ENCODE measurements around the gene BLMH.
A peak's percentile ranks its signal among the peaks of the same experiment; 100 is the strongest.

BLMH gene

DNA sequence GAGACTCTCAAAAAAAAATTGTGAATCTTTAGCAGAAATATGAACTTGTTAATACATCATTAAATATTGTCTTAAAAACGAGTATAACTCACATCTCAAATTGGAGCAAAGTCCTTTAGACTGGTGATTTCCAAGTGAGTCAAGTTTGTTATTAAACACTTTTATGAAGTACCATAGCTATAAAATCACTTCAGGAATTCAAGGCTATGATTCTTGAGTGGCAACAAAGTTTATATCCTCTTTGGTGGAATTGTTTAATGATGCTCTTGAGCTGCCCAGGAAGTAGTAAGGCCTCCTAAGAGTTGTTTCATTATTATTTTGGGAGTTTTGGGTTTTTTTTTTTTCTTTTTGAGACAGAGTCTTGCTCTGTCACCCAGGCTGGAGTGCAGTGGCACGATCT, 16.7 kb upstream of the BLMH start:
- DNase-seq (ENCODE audit: low spot score), result no peak

DNA sequence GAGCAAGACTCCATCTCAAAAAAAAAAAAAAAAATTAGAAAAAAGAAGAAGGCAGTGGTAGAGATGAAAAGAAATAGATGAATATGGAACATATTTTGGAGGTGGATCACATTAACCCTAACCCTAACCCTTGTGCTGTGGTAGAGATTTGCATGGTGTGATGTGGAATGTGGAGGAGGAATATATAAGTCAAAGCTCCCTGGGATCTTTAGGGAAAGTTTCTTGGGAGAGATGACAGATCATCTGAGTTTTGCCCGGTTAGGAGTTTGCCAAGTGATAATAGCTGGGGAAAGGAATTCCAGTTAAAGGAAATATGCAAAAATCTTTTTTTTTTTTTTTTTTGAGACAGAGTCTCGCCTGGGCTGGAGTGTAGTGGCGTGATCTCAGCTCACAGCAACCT, 13.0 kb upstream of the BLMH start:
- DNase-seq (ENCODE audit: low spot score), result no peak

GRCh38 chr17:30302241-30302640, 10.5 kb upstream of the BLMH start:
- no peak for DNase-seq (ENCODE audit: low spot score)

GRCh38 chr17:30300818-30301217, 9.1 kb upstream of the BLMH start:
- no peak for DNase-seq (ENCODE audit: low spot score)

GRCh38 chr17:30299000-30299399, 7.3 kb upstream of the BLMH start:
- no peak for DNase-seq (ENCODE audit: low spot score)

DNA sequence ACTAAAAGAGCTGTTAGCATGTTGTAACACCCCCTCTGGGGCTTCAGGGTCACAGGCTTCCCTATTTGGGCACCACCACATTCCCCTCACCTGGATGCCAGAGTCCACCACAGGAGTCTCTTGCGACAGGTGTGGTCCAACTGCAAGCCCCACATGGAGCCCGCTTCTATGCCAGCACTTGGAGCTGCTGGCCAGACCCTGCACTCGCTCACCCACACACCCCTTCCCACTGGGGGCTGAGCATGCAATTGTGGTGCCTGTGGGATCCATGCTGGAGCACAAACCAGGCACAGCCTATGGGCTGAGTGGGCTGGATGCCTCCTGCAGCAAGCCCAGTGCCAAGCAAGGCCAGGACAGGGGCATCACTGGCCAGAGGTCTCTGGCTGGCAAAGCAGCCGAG, 6.0 kb upstream of the BLMH start:
- DNase-seq (ENCODE audit: low spot score), result no peak

DNA sequence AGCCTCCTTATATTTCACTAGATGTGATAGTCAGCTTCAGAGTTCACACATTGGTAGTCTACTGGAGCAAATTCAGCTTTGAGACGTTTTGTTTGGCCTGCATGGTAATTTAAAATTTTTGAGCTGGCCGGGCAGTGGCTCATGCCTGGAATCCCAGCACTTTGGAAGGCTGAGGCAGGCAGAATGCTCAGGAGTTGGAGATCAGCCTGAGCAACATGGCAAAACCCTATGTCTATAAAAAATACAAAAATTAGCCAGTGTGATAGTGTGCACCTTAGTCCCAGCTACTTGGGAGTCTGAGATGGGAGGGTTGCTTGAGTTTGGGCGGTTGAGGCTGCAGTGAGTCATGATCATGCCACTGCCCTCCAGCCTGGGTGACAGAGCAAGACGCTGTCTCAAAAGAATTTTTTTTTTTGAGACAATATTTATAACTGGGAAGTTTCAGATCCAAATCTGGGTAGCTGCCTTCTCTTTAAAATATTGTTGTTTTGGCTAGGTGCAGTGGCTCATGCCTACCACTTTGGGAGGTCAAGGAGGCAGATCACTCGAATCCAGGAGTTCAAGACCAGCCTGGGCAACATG, 4.8 kb upstream of the BLMH start:
- DNase-seq (ENCODE audit: low spot score), result no peak

- no peak for DNase-seq (ENCODE audit: low spot score)
Observed at GRCh38 chr17:30292286-30292858, 628 bp upstream of the BLMH start.

DNA sequence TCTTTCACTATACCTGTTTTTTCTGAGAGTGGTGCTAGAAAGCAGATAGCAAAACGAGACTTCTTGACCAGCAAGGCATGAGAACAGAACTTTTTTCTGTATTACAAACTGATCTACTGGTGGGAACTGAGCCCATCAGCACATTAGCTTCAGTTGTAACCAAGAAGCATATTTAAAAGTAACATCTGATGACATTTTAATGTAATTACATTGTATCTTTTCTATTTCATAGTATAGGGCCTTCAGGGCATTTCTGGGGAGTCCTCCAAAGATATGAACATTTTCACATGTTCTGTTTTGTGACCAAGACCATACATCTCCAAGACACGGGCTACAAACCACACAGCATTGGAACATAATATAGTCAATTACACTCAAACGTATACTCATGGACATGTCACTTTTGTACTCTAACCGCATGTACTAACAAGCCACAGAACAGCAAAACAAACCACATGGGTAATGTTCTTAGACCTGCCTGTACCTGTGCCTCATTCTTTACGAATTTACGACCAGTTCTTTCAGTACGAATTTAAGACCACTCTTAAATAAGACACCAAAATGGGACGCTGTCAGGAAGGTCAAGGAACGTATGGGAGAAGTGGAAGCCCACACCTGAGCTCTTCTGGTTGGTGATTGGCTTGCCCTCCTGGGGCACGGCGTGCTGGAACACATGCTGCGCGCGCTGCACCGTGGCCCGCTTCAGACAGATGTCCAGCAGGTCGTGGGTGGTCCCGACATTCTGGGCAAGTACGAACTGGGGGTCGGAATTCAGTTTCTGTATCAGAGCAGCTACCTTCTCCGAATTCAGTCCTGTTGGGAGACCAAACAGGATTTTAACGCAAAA, 825 bp downstream of the BLMH start:
- peak; percentile 53 for DNase-seq (ENCODE audit: low spot score)

DNA sequence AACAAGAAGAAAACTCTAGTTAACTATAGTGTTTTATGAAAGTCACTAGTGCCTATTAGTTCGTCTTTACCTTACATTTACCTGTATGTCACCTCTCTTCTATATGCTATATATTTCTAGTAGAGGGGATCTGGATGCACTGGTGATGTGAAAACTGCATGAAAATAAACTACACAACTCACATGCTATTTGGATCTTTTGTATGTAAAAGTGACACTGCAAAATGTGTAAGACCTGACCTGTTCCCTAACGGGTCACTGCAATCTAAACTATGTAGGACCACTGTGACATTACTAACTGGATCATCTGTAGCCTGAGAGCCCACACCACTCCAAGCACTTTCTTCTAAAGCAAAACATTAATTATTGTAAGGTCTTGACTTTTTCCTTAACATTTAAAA, 1.7 kb downstream of the BLMH start:
- no peak for DNase-seq (ENCODE audit: low spot score)

- DNase-seq (ENCODE audit: low spot score), result no peak
Observed at GRCh38 chr17:30279156-30279555, 12.6 kb downstream of the BLMH start.

GRCh38 chr17:30278032-30278431, 13.7 kb downstream of the BLMH start:
- DNase-seq (ENCODE audit: low spot score), result no peak

DNA sequence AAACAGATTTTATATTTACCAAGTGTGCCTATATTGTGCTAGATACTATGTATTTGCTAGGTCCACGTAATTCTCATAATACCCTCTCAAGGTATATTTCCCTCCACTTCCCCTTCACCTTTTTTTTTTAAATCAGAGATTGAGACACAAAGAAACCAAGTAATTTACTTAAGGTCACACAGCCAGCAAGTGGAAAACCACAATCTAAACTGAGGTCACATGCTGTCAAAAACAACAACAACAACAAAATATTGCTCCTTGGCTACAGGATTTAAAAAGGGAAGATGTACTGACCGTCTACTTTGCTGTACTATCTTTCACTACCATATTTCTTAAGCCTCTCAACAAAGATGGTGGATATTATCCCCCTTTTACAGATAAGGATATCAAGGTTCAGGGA, 15.8 kb downstream of the BLMH start:
- DNase-seq (ENCODE audit: low spot score), result no peak

- no peak for DNase-seq (ENCODE audit: low spot score)
Observed at GRCh38 chr17:30274887-30275286, 16.9 kb downstream of the BLMH start.

DNA sequence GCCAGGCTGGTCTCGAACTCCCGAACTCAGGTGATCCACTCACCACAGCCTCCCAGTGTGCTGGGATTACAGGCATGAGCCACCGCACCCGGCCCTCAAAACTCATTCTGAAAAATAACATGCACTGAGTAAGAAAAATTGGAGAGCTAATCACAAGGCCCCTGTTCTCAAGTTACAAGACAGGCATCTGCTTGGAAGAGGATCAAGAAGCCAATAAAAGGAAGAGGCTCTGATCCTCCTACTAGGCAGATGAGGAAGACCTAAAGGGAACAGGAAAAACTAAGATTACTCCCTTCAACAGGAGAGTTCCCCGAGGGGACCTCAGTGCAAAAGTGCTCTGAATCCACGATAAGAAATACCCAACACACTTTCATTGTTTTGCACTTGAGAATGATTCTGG, 18.4 kb downstream of the BLMH start:
- no peak for DNase-seq (ENCODE audit: low spot score)

- DNase-seq (ENCODE audit: low spot score), result no peak
Observed at GRCh38 chr17:30271102-30271501, 20.6 kb downstream of the BLMH start.

DNA sequence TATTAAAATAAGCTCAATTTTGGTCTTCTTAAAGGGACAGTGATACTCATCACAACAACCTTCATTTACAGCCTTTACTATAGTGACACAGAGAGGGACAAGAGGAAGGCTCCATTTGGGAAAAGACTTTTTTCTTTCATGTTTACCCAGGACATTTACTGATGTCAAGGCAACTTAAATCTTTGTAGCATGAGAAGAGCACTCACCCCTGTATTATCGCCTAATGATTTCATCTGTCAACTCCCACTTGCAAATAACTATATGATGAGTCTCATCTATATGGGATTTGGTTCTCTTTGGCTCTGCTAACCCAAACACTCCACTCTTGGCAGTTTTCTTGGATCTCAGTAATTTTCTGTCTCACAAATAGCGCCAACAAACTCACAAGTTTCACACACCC, 24.1 kb downstream of the BLMH start:
- DNase-seq (ENCODE audit: low spot score), result no peak

DNA sequence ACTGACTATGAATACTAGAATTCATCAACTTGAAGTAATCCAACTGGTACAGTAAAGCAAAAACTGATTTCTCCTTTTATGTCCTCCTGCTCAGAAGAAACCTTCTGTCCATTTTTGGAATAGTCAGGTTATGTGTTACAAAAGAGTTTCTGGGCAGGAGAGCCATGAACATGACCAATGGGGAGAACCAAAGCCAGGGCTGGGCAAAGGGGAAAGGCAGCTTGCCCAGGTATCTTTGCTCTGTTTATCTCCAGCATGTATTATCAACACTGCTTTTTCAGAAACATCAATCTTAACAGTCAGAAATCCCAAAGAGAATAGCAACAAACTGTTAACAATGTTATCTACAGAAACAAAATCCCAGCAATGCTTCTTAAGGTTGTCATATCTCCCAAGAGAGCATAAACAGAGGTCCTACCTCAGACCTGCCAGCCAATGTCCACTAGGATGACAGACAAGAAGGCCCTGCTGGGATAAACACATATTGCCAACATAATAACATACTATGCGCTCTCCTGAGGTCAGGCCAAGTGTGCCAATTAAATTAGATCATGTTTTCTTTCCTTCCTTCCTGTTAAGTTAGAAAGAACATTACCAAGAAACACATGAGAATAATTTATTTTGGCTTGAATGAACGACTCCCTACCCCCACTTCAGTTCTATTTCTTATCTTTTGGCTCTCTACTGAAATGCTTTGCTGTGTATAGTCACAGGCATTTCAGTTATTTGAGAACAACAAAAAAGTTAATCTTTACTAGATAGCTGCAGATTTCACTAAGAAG, 28.0 kb downstream of the BLMH start:
- no peak for DNase-seq (ENCODE audit: low spot score)

- no peak for DNase-seq (ENCODE audit: low spot score)
Observed at GRCh38 chr17:30256756-30257506, 34.8 kb downstream of the BLMH start.

- DNase-seq (ENCODE audit: low spot score), result no peak
Observed at GRCh38 chr17:30254150-30254549, 37.6 kb downstream of the BLMH start.

DNA sequence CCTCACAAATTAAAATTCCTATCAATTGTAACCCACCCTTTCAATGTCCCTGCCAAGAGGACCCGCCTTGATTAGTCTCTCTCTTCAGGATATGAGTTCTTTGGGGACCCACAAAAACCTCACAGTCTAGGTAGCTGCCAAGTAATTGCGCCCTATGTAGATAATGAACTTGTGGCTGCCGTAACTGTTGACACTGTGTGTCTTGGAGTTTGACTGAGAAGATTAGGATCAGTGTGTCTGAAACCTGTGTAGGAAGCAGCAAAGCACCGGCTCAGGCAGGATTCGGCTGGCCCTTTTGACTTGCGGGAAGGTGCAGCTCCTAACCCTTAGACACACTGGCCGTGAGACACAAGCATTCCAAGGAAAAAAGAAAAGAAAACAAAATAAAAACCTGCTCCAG, 38.4 kb downstream of the BLMH start:
- no peak for DNase-seq (ENCODE audit: low spot score)

GRCh38 chr17:30251931-30252330, 39.8 kb downstream of the BLMH start:
- DNase-seq (ENCODE audit: low spot score), result no peak

Data from AG08396 (cell line).